HG03469 (cell line): ENCODE results near the gene KRTAP1-3.
"Not testable (repeated sequence)": the region's sequence is repeated elsewhere in the genome, so short reads cannot be mapped to it uniquely, and the experiment has no call there.

Source experiments
- ATAC-seq: cut with Tn5 transposase; IDR thresholded peaks from one replicate; pipeline ENCODE4 v1.9.1; 2021; ENCODE audit warnings: mild to moderate bottlenecking, moderate library complexity, moderate number of reproducible peaks; ENCODE audit not compliant: unreplicated experiment

The KRTAP1-3 gene

GRCh38 chr17:41054556-41054955, 19.9 kb upstream of the KRTAP1-3 start:
- not testable (repeated sequence) for ATAC-seq

GRCh38 chr17:41054025-41054424, 19.4 kb upstream of the KRTAP1-3 start:
- no peak for ATAC-seq

GRCh38 chr17:41052566-41052965, 17.9 kb upstream of the KRTAP1-3 start:
- no peak for ATAC-seq

- no peak for ATAC-seq
Measured at GRCh38 chr17:41049110-41049509, 14.4 kb upstream of the KRTAP1-3 start.

- ATAC-seq: no peak
Measured at GRCh38 chr17:41048441-41048840, 13.8 kb upstream of the KRTAP1-3 start.

GRCh38 chr17:41046735-41047465, 12.2 kb upstream of the KRTAP1-3 start, which contains the start of gene KRTAP2-1:
KRTAP2-1 (minus strand) TSS chr17:41047316; CDS start chr17:41047267, 49 bp downstream.
- not testable (repeated sequence) for ATAC-seq

GRCh38 chr17:41042953-41043352, 8.3 kb upstream of the KRTAP1-3 start:
- ATAC-seq: no peak

- ATAC-seq: not testable (repeated sequence)
Measured at GRCh38 chr17:41040783-41041571, 6.3 kb upstream of the KRTAP1-3 start, which contains the start of gene KRTAP1-1. KRTAP1-1 (minus strand) TSS chr17:41041450; CDS start chr17:41041397, 53 bp downstream.

GRCh38 chr17:41037853-41038350, 3.2 kb upstream of the KRTAP1-3 start:
- no peak for ATAC-seq

- ATAC-seq: no peak
Measured at GRCh38 chr17:41029633-41030245, 4.9 kb downstream of the KRTAP1-3 start, which contains the start of gene KRTAP1-4. KRTAP1-4 (minus strand) TSS chr17:41030195; CDS start chr17:41030078, 117 bp downstream.

- no peak for ATAC-seq
Measured at GRCh38 chr17:41026715-41027471, 7.8 kb downstream of the KRTAP1-3 start, which contains the start of gene KRTAP1-5. KRTAP1-5 (minus strand) TSS chr17:41027208; CDS start chr17:41027155, 53 bp downstream.

GRCh38 chr17:41024697-41025096, 10.0 kb downstream of the KRTAP1-3 start:
- no peak for ATAC-seq

GRCh38 chr17:41020336-41020735, 14.3 kb downstream of the KRTAP1-3 start:
- ATAC-seq: no peak

- ATAC-seq: no peak
Measured at GRCh38 chr17:41019415-41019814, 15.3 kb downstream of the KRTAP1-3 start.

GRCh38 chr17:41018541-41018940, 16.1 kb downstream of the KRTAP1-3 start:
- no peak for ATAC-seq

GRCh38 chr17:41016578-41017215, 18.0 kb downstream of the KRTAP1-3 start:
- ATAC-seq: no peak

- ATAC-seq: no peak
Measured at GRCh38 chr17:41015454-41015853, 19.2 kb downstream of the KRTAP1-3 start.

- no peak for ATAC-seq
Measured at GRCh38 chr17:41013606-41014005, 21.1 kb downstream of the KRTAP1-3 start.

- no peak for ATAC-seq
Measured at GRCh38 chr17:41013181-41013580, 21.5 kb downstream of the KRTAP1-3 start.
